Measurements from ENCODE around the gene CTSW. TPM values are rescaled to one million over a fixed set of nuclear protein-coding genes. Genes with fewer than 3 reads are reported as not detected.

The CTSW gene
- total RNA-seq, 2 experiments from 2014 or later: 124 to 126 TPM

DNA sequence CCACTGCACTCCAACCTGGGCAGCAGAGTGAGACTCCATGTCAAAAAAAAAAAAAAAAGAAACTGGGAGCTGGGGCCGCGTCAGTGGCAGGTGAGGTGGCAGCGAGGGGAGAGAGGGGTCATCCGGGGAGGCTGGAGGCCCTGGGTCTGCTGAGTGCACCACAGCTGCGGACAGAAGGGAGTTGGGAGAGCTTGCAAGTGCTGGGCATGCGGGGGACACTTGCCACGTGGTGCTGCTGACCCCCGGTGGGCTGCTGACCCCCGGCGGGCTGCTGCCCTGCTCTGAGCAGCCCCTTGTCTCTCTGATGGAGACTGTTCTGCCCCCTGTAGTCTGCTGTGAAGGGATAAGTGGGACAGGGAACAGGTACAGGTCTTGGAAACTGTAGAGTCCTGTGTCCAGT, 42.2 kb downstream of the CTSW start:
- POLR2A ChIA-PET: interaction anchor here (0.6 to 2.6 kb wide), 7 partner anchors 14 to 730 kb away, joined by 3 to 16 read pairs (median 3); partner anchors contain the start of genes CCDC85B and FIBP
- no peaks in the 10 kb centered on the region for H3K9me3 Mint-ChIP-seq
- CTCF ChIA-PET: interaction anchor here (0.6 kb wide), 1 partner anchor 23 kb away, joined by 3 read pairs; no protein-coding TSS in a partner anchor
- H3K36me3 Mint-ChIP-seq (ENCODE audit: low read depth): peaks cover 18% of the 10 kb centered on the region
- TF ChIP-seq, protein P1, sequence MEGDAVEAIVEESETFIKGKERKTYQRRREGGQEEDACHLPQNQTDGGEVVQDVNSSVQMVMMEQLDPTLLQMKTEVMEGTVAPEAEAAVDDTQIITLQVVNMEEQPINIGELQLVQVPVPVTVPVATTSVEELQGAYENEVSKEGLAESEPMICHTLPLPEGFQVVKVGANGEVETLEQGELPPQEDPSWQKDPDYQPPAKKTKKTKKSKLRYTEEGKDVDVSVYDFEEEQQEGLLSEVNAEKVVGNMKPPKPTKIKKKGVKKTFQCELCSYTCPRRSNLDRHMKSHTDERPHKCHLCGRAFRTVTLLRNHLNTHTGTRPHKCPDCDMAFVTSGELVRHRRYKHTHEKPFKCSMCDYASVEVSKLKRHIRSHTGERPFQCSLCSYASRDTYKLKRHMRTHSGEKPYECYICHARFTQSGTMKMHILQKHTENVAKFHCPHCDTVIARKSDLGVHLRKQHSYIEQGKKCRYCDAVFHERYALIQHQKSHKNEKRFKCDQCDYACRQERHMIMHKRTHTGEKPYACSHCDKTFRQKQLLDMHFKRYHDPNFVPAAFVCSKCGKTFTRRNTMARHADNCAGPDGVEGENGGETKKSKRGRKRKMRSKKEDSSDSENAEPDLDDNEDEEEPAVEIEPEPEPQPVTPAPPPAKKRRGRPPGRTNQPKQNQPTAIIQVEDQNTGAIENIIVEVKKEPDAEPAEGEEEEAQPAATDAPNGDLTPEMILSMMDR (IDR thresholded peaks at IDR 0.05): no peak
- DNase-seq (no peak), ATAC-seq (no peak)
- H3K4me3 Mint-ChIP-seq: no peak overlapping the region
- H3K4me1 Mint-ChIP-seq (ENCODE audit: low read depth): peaks cover 18% of the 10 kb centered on the region
- intact Hi-C loops (cut with micrococcal nuclease): no loop called here
- peak overlapping the region; percentile 16 for H3K27ac Mint-ChIP-seq
- H3K27me3 Mint-ChIP-seq: no peaks in the 10 kb centered on the region

- TF ChIP-seq, protein P1 (IDR thresholded peaks at IDR 0.05): no peak
- no peak for DNase-seq
- H3K36me3 Mint-ChIP-seq (ENCODE audit: low read depth): peaks cover 15% of the 10 kb centered on the region
- no peak for ATAC-seq
- H3K4me3 Mint-ChIP-seq: no peak overlapping the region
- H3K27me3 Mint-ChIP-seq: no peaks in the 10 kb centered on the region
- no peaks in the 10 kb centered on the region for H3K9me3 Mint-ChIP-seq
- intact Hi-C loops (cut with micrococcal nuclease): no loop called here
- H3K27ac Mint-ChIP-seq: peak overlapping the region; percentile 10
- H3K4me1 Mint-ChIP-seq (ENCODE audit: low read depth): peaks cover 18% of the 10 kb centered on the region
- ChIA-PET POLR2A (interaction anchor here (0.6 to 1.6 kb wide), 6 partner anchors 13 to 731 kb away, joined by 3 to 7 read pairs (median 4); partner anchors contain the start of gene CCDC85B), CTCF (interaction anchor here (1.0 to 2.4 kb wide), 4 partner anchors 11 to 72 kb away, joined by 3 to 16 read pairs (median 4); no protein-coding TSS in a partner anchor)
Measured at GRCh38 chr11:65922565-65922964, 42.9 kb downstream of the CTSW start.

DNA sequence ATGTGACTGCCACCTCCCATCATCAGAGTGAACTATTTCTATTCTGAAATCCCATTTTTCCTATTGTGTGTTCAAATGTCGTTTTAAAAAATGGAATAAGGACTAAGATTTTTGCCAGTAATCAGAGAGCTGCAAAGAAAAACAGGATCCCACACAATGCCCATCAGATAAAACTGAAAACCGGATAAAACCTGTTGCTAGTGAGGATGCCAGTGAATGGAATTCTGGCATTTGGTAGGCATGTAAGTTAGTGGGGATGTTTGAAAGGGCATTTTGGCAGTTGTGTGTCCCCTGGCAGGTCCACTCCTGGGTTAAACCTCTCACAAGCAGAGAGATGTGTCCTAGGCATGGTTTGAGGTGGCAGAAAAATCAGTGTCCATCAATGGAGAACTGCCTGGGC, 45.8 kb downstream of the CTSW start:
- Mint-ChIP-seq H3K4me1 (ENCODE audit: low read depth) (peaks cover 32% of the 10 kb centered on the region), H3K27ac (peak overlapping the region; percentile 65), H3K4me3 (no peak overlapping the region), H3K27me3 (no peaks in the 10 kb centered on the region), H3K9me3 (no peaks in the 10 kb centered on the region), H3K36me3 (ENCODE audit: low read depth) (peaks cover 13% of the 10 kb centered on the region)
- intact Hi-C loops (cut with micrococcal nuclease): loop anchor here (5.0 kb wide), 1 partner anchor 38 kb away; the partner anchor contains the start of gene FIBP
- DNase-seq (no peak), ATAC-seq (no peak)
- ChIA-PET POLR2A (no interaction called here), CTCF (interaction anchor here (1.1 to 2.9 kb wide), 2 partner anchors 37 to 41 kb away, joined by 3 to 13 read pairs; partner anchors contain the start of gene FIBP)
- TF ChIP-seq, protein P1 (IDR thresholded peaks at IDR 0.05): no peak

DNA sequence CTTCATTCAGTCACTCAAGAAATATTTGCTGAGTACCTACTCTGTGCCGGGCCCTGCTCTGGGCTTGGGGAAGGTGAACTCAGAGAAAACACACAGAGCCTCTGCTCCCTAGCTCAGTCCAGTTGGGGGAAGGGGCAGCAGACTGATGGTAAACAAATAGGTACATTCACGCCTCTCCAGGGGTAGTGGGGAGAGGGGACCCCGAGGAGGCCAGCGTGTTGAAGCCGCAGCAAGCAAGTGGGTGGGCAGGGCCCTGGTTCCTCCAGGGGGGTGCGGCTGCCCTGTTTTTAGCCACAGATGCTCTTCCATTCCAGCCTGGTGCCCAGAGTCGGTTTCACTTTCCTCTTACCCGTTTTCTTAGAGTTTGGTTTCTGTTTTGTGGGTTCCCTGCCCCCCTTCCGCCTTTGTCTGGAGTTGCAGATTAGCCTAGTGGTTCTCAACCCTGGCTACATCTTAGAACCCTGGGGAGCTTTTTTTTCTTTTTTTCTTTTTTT, 48.3 kb downstream of the CTSW start:
- Mint-ChIP-seq H3K27ac (peak overlapping the region; percentile 93), H3K9me3 (no peaks in the 10 kb centered on the region), H3K27me3 (no peaks in the 10 kb centered on the region), H3K36me3 (ENCODE audit: low read depth) (no peaks in the 10 kb centered on the region), H3K4me3 (peak overlapping the region; percentile 71), H3K4me1 (ENCODE audit: low read depth) (peaks cover 43% of the 10 kb centered on the region)
- ChIA-PET CTCF (interaction anchor here (1.1 to 2.9 kb wide), 4 partner anchors 38 to 70 kb away, joined by 3 to 13 read pairs (median 7); partner anchors contain the start of gene CCDC85B), POLR2A (interaction anchor here (0.6 to 2.1 kb wide), 13 partner anchors 10 to 340 kb away, joined by 3 to 8 read pairs (median 3); partner anchors contain the start of genes C11orf68, CCDC85B, FIBP and FOSL1)
- DNase-seq: peak; percentile 93
- peak; percentile 88 for ATAC-seq
- TF ChIP-seq, protein P1 (IDR thresholded peaks at IDR 0.05): no peak
- intact Hi-C loops (cut with micrococcal nuclease): loop anchor here (5.0 kb wide), 1 partner anchor 41 kb away; the partner anchor contains the start of gene FIBP

DNA sequence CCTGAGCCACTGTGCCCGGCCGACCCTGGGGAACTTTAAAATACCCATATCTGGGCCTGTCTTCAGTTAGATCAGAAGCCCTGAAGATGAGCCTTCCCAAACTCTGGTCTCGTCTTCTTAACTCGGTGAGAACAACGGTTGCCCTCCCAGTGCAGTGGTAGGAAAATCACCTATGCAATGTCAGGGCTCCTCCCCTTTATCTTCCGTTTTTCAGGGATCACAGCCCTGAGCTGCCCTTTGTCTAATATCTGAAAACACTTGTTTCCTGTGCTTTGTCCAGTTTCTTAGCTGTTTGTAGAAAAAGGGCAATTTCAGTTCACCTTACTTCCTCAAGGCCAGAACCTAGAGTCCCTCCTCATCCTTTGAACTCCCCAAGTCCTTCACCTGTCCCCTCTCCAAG, 49.0 kb downstream of the CTSW start:
- intact Hi-C loops (cut with micrococcal nuclease): loop anchor here (5.0 kb wide), 1 partner anchor 41 kb away; the partner anchor contains the start of gene FIBP
- ATAC-seq (no peak), DNase-seq (no peak)
- no peaks in the 10 kb centered on the region for H3K36me3 Mint-ChIP-seq (ENCODE audit: low read depth)
- ChIA-PET CTCF (interaction anchor here (0.7 to 1.5 kb wide), 4 partner anchors 39 to 70 kb away, joined by 3 to 11 read pairs (median 3); partner anchors contain the start of gene CCDC85B), POLR2A (interaction anchor here (0.6 to 2.1 kb wide), 8 partner anchors 9 to 40 kb away, joined by 3 to 8 read pairs (median 4); partner anchors contain the start of genes CCDC85B, FIBP and FOSL1)
- H3K27me3 Mint-ChIP-seq: no peaks in the 10 kb centered on the region
- H3K4me3 Mint-ChIP-seq: peak overlapping the region; percentile 71
- H3K9me3 Mint-ChIP-seq: no peaks in the 10 kb centered on the region
- TF ChIP-seq, protein P1 (IDR thresholded peaks at IDR 0.05): no peak
- peak overlapping the region; percentile 93 for H3K27ac Mint-ChIP-seq
- H3K4me1 Mint-ChIP-seq (ENCODE audit: low read depth): peaks cover 43% of the 10 kb centered on the region
